Measurements from ENCODE around the gene AXDND1.

The AXDND1 gene

GRCh38 chr1:179474713-179475112 lies 108.9 kb downstream of the AXDND1 start:
- no CpG with 5 or more reads among the region's 3 CpGs for WGBS (ENCODE audit: extremely low coverage, insufficient coverage, insufficient read length)
- no peak overlapping the region for H4K91ac ChIP-seq (ENCODE audit: low read depth, low read length)

GRCh38 chr1:179476484-179476883 lies 110.7 kb downstream of the AXDND1 start:
- Histone ChIP-seq H3K4me1 (ENCODE audit: control insufficient read depth in 1 of 2, insufficient read depth in 2 of 2, low read length in 2 of 2) (no peaks in the 10 kb centered on the region), H3K23ac (ENCODE audit: low read length) (no peak overlapping the region), H3K4me2 (ENCODE audit: low read length) (no peak overlapping the region), H3K27me3 (ENCODE audit: insufficient read depth, low read length) (no peaks in the 10 kb centered on the region), H3K4me3 (ENCODE audit: low read depth, low read length) (no peak overlapping the region), H3K9ac (ENCODE audit: low read length) (no peak overlapping the region), H2BK120ac (ENCODE audit: insufficient read depth, low read length, poor library complexity) (no peak overlapping the region), H2AFZ (ENCODE audit: insufficient read depth, low read length, poor library complexity) (no peak overlapping the region), H2AK5ac (ENCODE audit: low read length) (no peak overlapping the region), H4K8ac (ENCODE audit: low read depth, low read length) (no peak overlapping the region), H3K14ac (ENCODE audit: low read length) (no peak overlapping the region), H3K4ac (ENCODE audit: low read depth, low read length) (no peak overlapping the region), H3K79me2 (ENCODE audit: control insufficient read depth, insufficient read depth, low read length, poor library complexity) (no peaks in the 10 kb centered on the region), H3K79me1 (ENCODE audit: low read length) (no peaks in the 10 kb centered on the region), H2BK5ac (ENCODE audit: low read depth, low read length, poor library complexity) (no peak overlapping the region), H4K91ac (ENCODE audit: low read depth, low read length) (no peak overlapping the region), H3K36me3 (ENCODE audit: control insufficient read depth in 1 of 2, insufficient read depth in 2 of 2, low read length in 2 of 2) (no peaks in the 10 kb centered on the region), H3K9me3 (ENCODE audit: insufficient read depth, low read depth, low read length) (peaks cover 11% of the 10 kb centered on the region), H2BK12ac (ENCODE audit: low read length) (no peak overlapping the region), H4K12ac (ENCODE audit: low read depth, low read length) (no peak overlapping the region), H3K27ac (ENCODE audit: low read depth, low read length) (no peak overlapping the region), H3K18ac (ENCODE audit: low read length) (no peak overlapping the region)
- no peak for DNase-seq
- no CpG with 5 or more reads among the region's 2 CpGs for WGBS (ENCODE audit: extremely low coverage, insufficient coverage, insufficient read length)

More at GRCh38 chr1:179474713-179475112, 108.9 kb downstream of the AXDND1 start:
- Histone ChIP-seq H2BK5ac (ENCODE audit: low read depth, low read length, poor library complexity) (no peak overlapping the region), H4K8ac (ENCODE audit: low read depth, low read length) (no peak overlapping the region), H2AFZ (ENCODE audit: insufficient read depth, low read length, poor library complexity) (no peak overlapping the region), H3K23ac (ENCODE audit: low read length) (no peak overlapping the region), H4K12ac (ENCODE audit: low read depth, low read length) (no peak overlapping the region), H3K79me1 (ENCODE audit: low read length) (no peaks in the 10 kb centered on the region), H2BK120ac (ENCODE audit: insufficient read depth, low read length, poor library complexity) (no peak overlapping the region), H3K36me3 (ENCODE audit: control insufficient read depth in 1 of 2, insufficient read depth in 2 of 2, low read length in 2 of 2) (no peaks in the 10 kb centered on the region), H3K79me2 (ENCODE audit: control insufficient read depth, insufficient read depth, low read length, poor library complexity) (no peaks in the 10 kb centered on the region), H2AK5ac (ENCODE audit: low read length) (no peak overlapping the region), H3K4me3 (ENCODE audit: low read depth, low read length) (no peak overlapping the region), H3K14ac (ENCODE audit: low read length) (no peak overlapping the region), H3K18ac (ENCODE audit: low read length) (no peak overlapping the region), H3K9me3 (ENCODE audit: insufficient read depth, low read depth, low read length) (peaks cover 11% of the 10 kb centered on the region), H3K27ac (ENCODE audit: low read depth, low read length) (no peak overlapping the region), H3K27me3 (ENCODE audit: insufficient read depth, low read length) (no peaks in the 10 kb centered on the region), H3K9ac (ENCODE audit: low read length) (no peak overlapping the region), H3K4ac (ENCODE audit: low read depth, low read length) (no peak overlapping the region), H3K4me2 (ENCODE audit: low read length) (no peak overlapping the region), H3K4me1 (ENCODE audit: control insufficient read depth in 1 of 2, insufficient read depth in 2 of 2, low read length in 2 of 2) (no peaks in the 10 kb centered on the region), H2BK12ac (ENCODE audit: low read length) (no peak overlapping the region)
- DNase-seq, result no peak

GRCh38 chr1:179478370-179478769 lies 112.6 kb downstream of the AXDND1 start:
- no CpG with 5 or more reads among the region's 1 CpG for WGBS (ENCODE audit: extremely low coverage, insufficient coverage, insufficient read length)
- H3K4ac ChIP-seq (ENCODE audit: low read depth, low read length), result no peak overlapping the region

GRCh38 chr1:179490611-179491010 lies 124.8 kb downstream of the AXDND1 start:
- Histone ChIP-seq H3K14ac (ENCODE audit: low read length) (no peak overlapping the region), H4K8ac (ENCODE audit: low read depth, low read length) (no peak overlapping the region), H3K79me2 (ENCODE audit: control insufficient read depth, insufficient read depth, low read length, poor library complexity) (no peaks in the 10 kb centered on the region), H2BK12ac (ENCODE audit: low read length) (no peak overlapping the region), H3K4me2 (ENCODE audit: low read length) (no peak overlapping the region), H3K18ac (ENCODE audit: low read length) (no peak overlapping the region), H3K4me3 (ENCODE audit: low read depth, low read length) (no peak overlapping the region), H3K4ac (ENCODE audit: low read depth, low read length) (no peak overlapping the region), H2BK5ac (ENCODE audit: low read depth, low read length, poor library complexity) (no peak overlapping the region), H3K36me3 (ENCODE audit: control insufficient read depth in 1 of 2, insufficient read depth in 2 of 2, low read length in 2 of 2) (no peaks in the 10 kb centered on the region), H3K9me3 (ENCODE audit: insufficient read depth, low read depth, low read length) (no peaks in the 10 kb centered on the region), H2BK120ac (ENCODE audit: insufficient read depth, low read length, poor library complexity) (no peak overlapping the region), H2AK5ac (ENCODE audit: low read length) (no peak overlapping the region), H3K23ac (ENCODE audit: low read length) (no peak overlapping the region), H4K12ac (ENCODE audit: low read depth, low read length) (no peak overlapping the region), H3K27ac (ENCODE audit: low read depth, low read length) (no peak overlapping the region), H3K79me1 (ENCODE audit: low read length) (no peaks in the 10 kb centered on the region), H2AFZ (ENCODE audit: insufficient read depth, low read length, poor library complexity) (no peak overlapping the region), H3K4me1 (ENCODE audit: control insufficient read depth in 1 of 2, insufficient read depth in 2 of 2, low read length in 2 of 2) (no peaks in the 10 kb centered on the region), H3K27me3 (ENCODE audit: insufficient read depth, low read length) (no peaks in the 10 kb centered on the region), H3K9ac (ENCODE audit: low read length) (no peak overlapping the region), H4K91ac (ENCODE audit: low read depth, low read length) (no peak overlapping the region)
- WGBS (ENCODE audit: extremely low coverage, insufficient coverage, insufficient read length), result no CpG with 5 or more reads among the region's 1 CpG
- no peak for DNase-seq

More at GRCh38 chr1:179478370-179478769, 112.6 kb downstream of the AXDND1 start:
- H2BK120ac ChIP-seq (ENCODE audit: insufficient read depth, low read length, poor library complexity), result no peak overlapping the region
- no peak overlapping the region for H3K27ac ChIP-seq (ENCODE audit: low read depth, low read length)
- peaks cover 11% of the 10 kb centered on the region for H3K9me3 ChIP-seq (ENCODE audit: insufficient read depth, low read depth, low read length)
- no peak overlapping the region for H2BK12ac ChIP-seq (ENCODE audit: low read length)
- no peaks in the 10 kb centered on the region for H3K36me3 ChIP-seq (ENCODE audit: control insufficient read depth in 1 of 2, insufficient read depth in 2 of 2, low read length in 2 of 2)
- H2AFZ ChIP-seq (ENCODE audit: insufficient read depth, low read length, poor library complexity), result no peak overlapping the region
- no peaks in the 10 kb centered on the region for H3K4me1 ChIP-seq (ENCODE audit: control insufficient read depth in 1 of 2, insufficient read depth in 2 of 2, low read length in 2 of 2)
- no peak overlapping the region for H3K4me2 ChIP-seq (ENCODE audit: low read length)
- DNase-seq, result no peak
- no peak overlapping the region for H2AK5ac ChIP-seq (ENCODE audit: low read length)
- H3K27me3 ChIP-seq (ENCODE audit: insufficient read depth, low read length), result no peaks in the 10 kb centered on the region
- H3K79me1 ChIP-seq (ENCODE audit: low read length), result no peaks in the 10 kb centered on the region
- H3K23ac ChIP-seq (ENCODE audit: low read length), result no peak overlapping the region
- no peak overlapping the region for H4K12ac ChIP-seq (ENCODE audit: low read depth, low read length)
- no peak overlapping the region for H2BK5ac ChIP-seq (ENCODE audit: low read depth, low read length, poor library complexity)
- no peak overlapping the region for H4K91ac ChIP-seq (ENCODE audit: low read depth, low read length)
- H3K18ac ChIP-seq (ENCODE audit: low read length), result no peak overlapping the region
- no peaks in the 10 kb centered on the region for H3K79me2 ChIP-seq (ENCODE audit: control insufficient read depth, insufficient read depth, low read length, poor library complexity)
- H3K4me3 ChIP-seq (ENCODE audit: low read depth, low read length), result no peak overlapping the region
- H4K8ac ChIP-seq (ENCODE audit: low read depth, low read length), result no peak overlapping the region
- H3K9ac ChIP-seq (ENCODE audit: low read length), result no peak overlapping the region
- H3K14ac ChIP-seq (ENCODE audit: low read length), result no peak overlapping the region
